Measurements from ENCODE around the gene HAUS7. TPM values are rescaled to one million over a fixed set of nuclear protein-coding genes. Genes with fewer than 3 reads are reported as not detected.

Gene HAUS7
- total RNA-seq, 1 donor from 2014 or later = 23.0 TPM

GRCh38 chrX:153433161-153433680 is 37.2 kb downstream of the HAUS7 start:
- no peaks in the 10 kb centered on the region for H3K27me3 ChIP-seq
- no peak for ATAC-seq
- no peak for TF ChIP-seq CTCF (IDR thresholded peaks at IDR 0.05)
- intact Hi-C loops (cut with DNase I) = no loop called here
- no peak for DNase-seq
- H3K36me3 ChIP-seq = no peaks in the 10 kb centered on the region
- no peak overlapping the region for H3K27ac ChIP-seq
- H3K9me3 ChIP-seq = no peaks in the 10 kb centered on the region
- H3K4me1 ChIP-seq = no peaks in the 10 kb centered on the region
- H3K4me3 ChIP-seq = no peak overlapping the region

GRCh38 chrX:153430796-153431195 is 39.6 kb downstream of the HAUS7 start:
- no peak for DNase-seq
- no peaks in the 10 kb centered on the region for H3K36me3 ChIP-seq

GRCh38 chrX:153426204-153426603 is 44.2 kb downstream of the HAUS7 start:
- no peak for DNase-seq
- H3K27ac ChIP-seq = no peak overlapping the region
- H3K4me1 ChIP-seq = no peaks in the 10 kb centered on the region
- H3K36me3 ChIP-seq = no peaks in the 10 kb centered on the region
- intact Hi-C loops (cut with DNase I) = no loop called here
- H3K9me3 ChIP-seq = no peaks in the 10 kb centered on the region
- H3K27me3 ChIP-seq = no peaks in the 10 kb centered on the region
- H3K4me3 ChIP-seq = no peak overlapping the region
- no peak for TF ChIP-seq CTCF (IDR thresholded peaks at IDR 0.05)
- ATAC-seq = no peak

More at GRCh38 chrX:153430796-153431195, 39.6 kb downstream of the HAUS7 start:
- TF ChIP-seq CTCF (IDR thresholded peaks at IDR 0.05) = no peak
- Histone ChIP-seq H3K9me3 (no peaks in the 10 kb centered on the region), H3K4me1 (no peaks in the 10 kb centered on the region), H3K27ac (no peak overlapping the region), H3K27me3 (no peaks in the 10 kb centered on the region), H3K4me3 (no peak overlapping the region)
- intact Hi-C loops (cut with DNase I) = no loop called here
- ATAC-seq = no peak

GRCh38 chrX:153423652-153424051 is 46.7 kb downstream of the HAUS7 start:
- peak; percentile 79 for DNase-seq
- ATAC-seq = peak; percentile 66

GRCh38 chrX:153421856-153422255 is 48.5 kb downstream of the HAUS7 start:
- H3K27me3 ChIP-seq = no peaks in the 10 kb centered on the region
- no peaks in the 10 kb centered on the region for H3K4me1 ChIP-seq
- no peaks in the 10 kb centered on the region for H3K9me3 ChIP-seq
- no peak overlapping the region for H3K27ac ChIP-seq
- ATAC-seq (no peak), DNase-seq (no peak)
- no peak overlapping the region for H3K4me3 ChIP-seq
- H3K36me3 ChIP-seq = no peaks in the 10 kb centered on the region
- TF ChIP-seq CTCF (IDR thresholded peaks at IDR 0.05) = no peak
- intact Hi-C loops (cut with DNase I) = no loop called here

More at GRCh38 chrX:153423652-153424051, 46.7 kb downstream of the HAUS7 start:
- intact Hi-C loops (cut with DNase I) = no loop called here
- no peaks in the 10 kb centered on the region for H3K27me3 ChIP-seq
- H3K9me3 ChIP-seq = no peaks in the 10 kb centered on the region
- TF ChIP-seq CTCF (IDR thresholded peaks at IDR 0.05) = no peak
- H3K36me3 ChIP-seq = no peaks in the 10 kb centered on the region
- H3K27ac ChIP-seq = no peak overlapping the region
- no peaks in the 10 kb centered on the region for H3K4me1 ChIP-seq
- no peak overlapping the region for H3K4me3 ChIP-seq
